K562 (cell line): ENCODE results near the gene GCSH. TPM values are rescaled to one million over a fixed set of nuclear protein-coding genes. Genes with fewer than 3 reads are reported as not detected.
A peak's percentile ranks its signal among the peaks of the same experiment; 100 is the strongest.

Experiments
- ARID2 ChIP-seq: fragments of 450-650 bp; IDR thresholded peaks from 2 replicates; pipeline ENCODE4 v1.6.1; 2017; ENCODE audit warnings: antibody characterized with exemption, mild to moderate bottlenecking
- BRD9 ChIP-seq: fragments of 450-650 bp; IDR thresholded peaks from 2 replicates; pipeline ENCODE4 v1.6.1; 2018; ENCODE audit warnings: low read depth; ENCODE audit not compliant: partially characterized antibody
- CBFA2T3 ChIP-seq: fragments of 450-650 bp; IDR thresholded peaks from 2 replicates; pipeline ENCODE4 v1.6.1; 2017
- CCAR2 ChIP-seq: fragments of 200-400 bp; formaldehyde crosslinking; IDR thresholded peaks from 2 replicates; pipeline ENCODE4 v1.6.1; 2017; ENCODE audit warnings: mild to moderate bottlenecking, low read depth, low read length
- CSDE1 ChIP-seq, 2 experiments: fragments of 450-650 bp; IDR thresholded peaks; 2 replicates each; pipeline ENCODE4 v1.6.1; 2016; ENCODE audit warnings: mild to moderate bottlenecking in 1 of 2
- MAZ ChIP-seq, 2 experiments: fragments of 450-650 bp in 1 of 2; sonication (generic) in 1 of 2; formaldehyde crosslinking; IDR thresholded peaks in 1 of 2; conservative IDR thresholded peaks in 1 of 2; 2 replicates each; pipeline versions ENCODE4 v1.4.0 to v1.5.0; 2020; ENCODE audit warnings: mild to moderate bottlenecking in 1 of 2, missing genetic modification reagents in 1 of 2
- MCM2 ChIP-seq: fragments of 450-650 bp; IDR thresholded peaks from 2 replicates; pipeline ENCODE4 v1.6.1; 2017; ENCODE audit warnings: low read depth, mild to moderate bottlenecking
- NR4A1 ChIP-seq, 2 experiments: fragments of 250-450 bp in 1 of 2; fragments of 450-650 bp in 1 of 2; sonication (Bioruptor Pico) in 1 of 2; IDR thresholded peaks; 2 replicates each; pipeline versions ENCODE4 v1.4.0 to v1.6.1; 2016 to 2020; ENCODE audit warnings: mild to moderate bottlenecking in 2 of 2, missing compliant biosample characterization in 1 of 2, missing genetic modification characterization in 1 of 2, moderate library complexity in 1 of 2
- SMARCA5 ChIP-seq: fragments of 450-650 bp; IDR thresholded peaks from 2 replicates; pipeline ENCODE4 v1.6.1; 2016
- polyA plus RNA-seq, 8 experiments: library from polyadenylated mRNA; depleted of rRNA in 4 of 8; stranded (reverse) in 5 of 8; unstranded in 3 of 8; fragments of >200 nt; fragmentation: Nextera tagmentation in 2 of 8; fragmentation: Illumina TruSeq in 1 of 8; extraction: Ambion mirVana in 2 of 8; extraction: Trizol in 1 of 8; gene quantifications; 2 replicates each; pipeline versions ENCODE4 v1.2.1 to v1.2.3, GENCODE V29; 2011 to 2014; ENCODE audit warnings: inconsistent platforms in 1 of 8, missing spikeins in 1 of 8
- total RNA-seq, 7 experiments: library from RNA; depleted of rRNA in 6 of 7; stranded (reverse); fragments of >200 nt in 6 of 7; fragmentation: Illumina TruSeq in 2 of 7; extraction: Trizol in 2 of 7; gene quantifications; 2 replicates each; pipeline versions ENCODE4 v1.2.1 to v1.2.3, GENCODE V29; 2011 to 2021; ENCODE audit warnings: low replicate concordance in 1 of 7
- TF ChIP-seq, protein P1 (sequence below), 2 experiments: IDR thresholded peaks in 1 of 2; conservative IDR thresholded peaks in 1 of 2; 2 replicates each; pipeline ENCODE4 v1.6.1; 2016; ENCODE audit warnings: low read depth in 2 of 2, mild to moderate bottlenecking in 1 of 2, missing compliant biosample characterization in 1 of 2, missing genetic modification characterization in 1 of 2, moderate library complexity in 1 of 2
- TF ChIP-seq, protein P2 (sequence below), 2 experiments: fragments of 450-650 bp; IDR thresholded peaks; 2 replicates each; pipeline ENCODE4 v1.6.1; 2016; ENCODE audit warnings: mild to moderate bottlenecking in 2 of 2, borderline replicate concordance in 1 of 2, low read depth in 1 of 2, moderate library complexity in 1 of 2
- TF ChIP-seq, protein P3 (sequence below): fragments of 450-650 bp; IDR thresholded peaks from 2 replicates; pipeline ENCODE4 v1.7.1; 2018; ENCODE audit warnings: mild to moderate bottlenecking, low read depth; ENCODE audit not compliant: partially characterized antibody

Gene GCSH
- total and polyA plus RNA-seq, 9 of the 15 experiments (the other 6 are each of a cell fraction or from before 2014, with no cell fraction given) = 35.0 to 121 (median 89.0) TPM

DNA sequence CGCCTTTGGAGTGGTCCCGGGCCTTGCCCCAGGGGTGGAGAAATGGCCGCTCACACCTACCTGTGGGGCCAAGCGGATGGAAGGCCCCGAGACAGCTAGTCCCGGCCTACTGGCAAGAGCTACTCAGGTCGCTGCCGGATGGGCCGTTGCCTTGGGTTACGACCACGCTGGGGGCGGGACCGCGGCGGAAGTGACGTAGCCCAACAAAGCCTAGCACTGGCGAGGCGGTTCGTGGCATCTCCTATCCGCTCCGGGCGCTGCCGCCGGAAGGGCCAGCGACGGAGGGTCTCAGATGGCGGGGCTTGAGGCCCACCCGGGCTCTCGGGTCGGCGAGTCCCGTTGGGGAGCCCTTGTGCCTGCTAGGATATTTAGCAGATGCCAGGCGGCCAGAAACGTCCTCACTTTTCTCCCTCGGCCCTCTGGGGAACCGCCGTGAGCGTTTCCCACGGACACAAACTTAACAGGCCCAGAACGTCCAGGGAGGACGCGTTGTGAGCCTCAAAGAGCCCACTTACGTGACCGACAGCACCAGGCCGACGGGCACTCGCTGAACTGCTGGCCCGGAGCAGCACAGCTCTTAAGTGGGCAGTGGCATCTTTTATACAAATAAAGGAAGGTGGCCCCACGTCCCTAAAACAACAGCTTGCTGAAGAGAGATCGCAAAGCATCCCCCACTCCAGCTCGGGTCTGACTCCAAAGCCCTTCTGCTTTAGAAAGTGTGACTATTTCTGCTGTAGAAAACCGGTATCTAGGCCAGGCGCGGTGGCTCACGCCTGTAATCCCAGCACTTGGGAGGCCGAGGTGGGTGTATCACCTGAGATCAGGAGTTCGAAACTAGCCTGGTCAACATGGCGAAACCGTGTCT, 18.9 kb downstream of the GCSH start, which contains the start of gene C16orf46 (continued):
- TF ChIP-seq, protein P1, sequence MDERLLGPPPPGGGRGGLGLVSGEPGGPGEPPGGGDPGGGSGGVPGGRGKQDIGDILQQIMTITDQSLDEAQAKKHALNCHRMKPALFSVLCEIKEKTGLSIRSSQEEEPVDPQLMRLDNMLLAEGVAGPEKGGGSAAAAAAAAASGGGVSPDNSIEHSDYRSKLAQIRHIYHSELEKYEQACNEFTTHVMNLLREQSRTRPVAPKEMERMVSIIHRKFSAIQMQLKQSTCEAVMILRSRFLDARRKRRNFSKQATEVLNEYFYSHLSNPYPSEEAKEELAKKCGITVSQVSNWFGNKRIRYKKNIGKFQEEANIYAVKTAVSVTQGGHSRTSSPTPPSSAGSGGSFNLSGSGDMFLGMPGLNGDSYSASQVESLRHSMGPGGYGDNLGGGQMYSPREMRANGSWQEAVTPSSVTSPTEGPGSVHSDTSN (CRISPR knock-in tag; IDR thresholded peaks at IDR 0.05; ENCODE audit: low read depth) = no peak
- TF ChIP-seq, protein P1 (tag; conservative IDR thresholded peaks at IDR 0.05; ENCODE audit: low read depth) = no peak
- peak in 1 of 2 experiments; percentile 94; a peak in 2 of 4 replicates for TF ChIP-seq CSDE1 (IDR thresholded peaks at IDR 0.05)
- TF ChIP-seq BRD9 = no peak
- TF ChIP-seq CCAR2 = no peak
- TF ChIP-seq NR4A1 (CRISPR knock-in tag; IDR thresholded peaks at IDR 0.05) = no peak
- no peak; the same call in 1 of the 2 replicates for TF ChIP-seq NR4A1 (tag; IDR thresholded peaks at IDR 0.05)
- no peak for TF ChIP-seq CBFA2T3
- TF ChIP-seq MCM2 = no peak
- peak in 1 of 2 experiments; percentile 89; a peak in 3 of 4 replicates for TF ChIP-seq MAZ (CRISPR knock-in tag; conservative IDR thresholded peaks at IDR 0.05 in 1 of 2, IDR thresholded peaks at IDR 0.05 in 1 of 2)
- no peak for TF ChIP-seq ARID2
- TF ChIP-seq, protein P2, sequence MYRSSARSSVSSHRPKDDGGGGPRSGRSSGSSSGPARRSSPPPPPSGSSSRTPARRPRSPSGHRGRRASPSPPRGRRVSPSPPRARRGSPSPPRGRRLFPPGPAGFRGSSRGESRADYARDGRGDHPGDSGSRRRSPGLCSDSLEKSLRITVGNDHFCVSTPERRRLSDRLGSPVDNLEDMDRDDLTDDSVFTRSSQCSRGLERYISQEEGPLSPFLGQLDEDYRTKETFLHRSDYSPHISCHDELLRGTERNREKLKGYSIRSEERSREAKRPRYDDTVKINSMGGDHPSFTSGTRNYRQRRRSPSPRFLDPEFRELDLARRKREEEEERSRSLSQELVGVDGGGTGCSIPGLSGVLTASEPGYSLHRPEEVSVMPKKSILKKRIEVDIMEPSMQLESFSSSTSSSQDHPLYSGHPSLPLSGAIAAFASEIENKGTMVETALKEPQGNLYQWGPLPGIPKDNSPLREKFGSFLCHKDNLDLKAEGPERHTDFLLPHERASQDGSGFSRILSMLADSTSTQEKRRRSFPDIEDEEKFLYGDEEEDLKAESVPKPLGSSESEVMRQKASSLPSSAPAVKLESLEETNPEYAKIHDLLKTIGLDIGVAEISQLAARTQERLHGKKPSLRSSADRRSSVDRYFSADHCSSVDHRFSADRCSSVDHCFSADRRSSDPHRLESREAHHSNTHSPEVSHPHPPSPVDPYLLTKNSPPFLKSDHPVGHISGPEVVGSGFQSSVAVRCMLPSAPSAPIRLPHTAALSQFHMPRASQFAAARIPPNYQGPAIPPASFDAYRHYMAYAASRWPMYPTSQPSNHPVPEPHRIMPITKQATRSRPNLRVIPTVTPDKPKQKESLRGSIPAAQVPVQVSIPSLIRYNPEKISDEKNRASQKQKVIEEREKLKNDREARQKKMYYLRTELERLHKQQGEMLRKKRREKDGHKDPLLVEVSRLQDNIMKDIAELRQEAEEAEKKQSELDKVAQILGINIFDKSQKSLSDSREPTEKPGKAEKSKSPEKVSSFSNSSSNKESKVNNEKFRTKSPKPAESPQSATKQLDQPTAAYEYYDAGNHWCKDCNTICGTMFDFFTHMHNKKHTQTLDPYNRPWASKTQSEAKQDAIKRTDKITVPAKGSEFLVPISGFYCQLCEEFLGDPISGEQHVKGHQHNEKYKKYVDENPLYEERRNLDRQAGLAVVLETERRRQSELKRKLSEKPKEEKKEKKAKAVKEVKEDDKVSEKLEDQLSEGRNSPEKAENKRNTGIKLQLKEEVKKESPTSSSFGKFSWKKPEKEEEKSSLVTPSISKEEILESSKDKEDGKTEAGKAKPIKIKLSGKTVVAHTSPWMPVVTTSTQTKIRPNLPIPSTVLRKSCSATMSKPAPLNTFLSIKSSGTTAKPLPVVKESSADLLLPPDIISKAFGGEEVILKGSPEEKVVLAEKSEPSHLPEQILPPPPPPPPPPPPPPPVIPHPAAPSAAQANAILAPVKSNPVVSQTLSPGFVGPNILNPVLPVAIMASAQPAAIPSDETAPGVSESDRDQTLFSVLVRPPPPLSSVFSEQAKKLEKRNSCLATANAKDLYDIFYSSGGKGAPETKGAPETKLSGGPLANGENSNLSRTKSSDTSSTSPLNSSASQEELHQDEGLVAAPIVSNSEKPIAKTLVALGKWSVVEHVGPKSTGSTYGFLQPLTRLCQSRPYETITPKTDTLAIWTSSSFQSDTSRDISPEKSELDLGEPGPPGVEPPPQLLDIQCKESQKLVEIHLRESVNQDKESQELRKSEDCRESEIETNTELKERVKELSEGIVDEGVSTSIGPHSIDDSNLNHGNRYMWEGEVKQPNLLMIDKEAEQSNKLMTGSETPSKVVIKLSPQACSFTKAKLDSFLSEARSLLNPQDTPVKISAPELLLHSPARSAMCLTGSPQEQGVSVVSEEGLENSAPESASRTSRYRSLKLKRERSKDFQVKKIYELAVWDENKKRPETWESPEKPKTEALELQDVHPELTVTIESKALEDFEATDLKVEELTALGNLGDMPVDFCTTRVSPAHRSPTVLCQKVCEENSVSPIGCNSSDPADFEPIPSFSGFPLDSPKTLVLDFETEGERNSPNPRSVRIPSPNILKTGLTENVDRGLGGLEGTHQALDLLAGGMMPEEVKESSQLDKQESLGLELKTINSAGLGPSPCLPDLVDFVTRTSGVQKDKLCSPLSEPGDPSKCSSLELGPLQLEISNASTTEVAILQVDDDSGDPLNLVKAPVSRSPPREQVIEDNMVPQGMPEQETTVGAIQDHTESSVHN (IDR thresholded peaks at IDR 0.05; ENCODE audit: borderline replicate concordance in 1 of 2, low read depth in 1 of 2) = no peak
- TF ChIP-seq SMARCA5 = no peak
- TF ChIP-seq, protein P3, sequence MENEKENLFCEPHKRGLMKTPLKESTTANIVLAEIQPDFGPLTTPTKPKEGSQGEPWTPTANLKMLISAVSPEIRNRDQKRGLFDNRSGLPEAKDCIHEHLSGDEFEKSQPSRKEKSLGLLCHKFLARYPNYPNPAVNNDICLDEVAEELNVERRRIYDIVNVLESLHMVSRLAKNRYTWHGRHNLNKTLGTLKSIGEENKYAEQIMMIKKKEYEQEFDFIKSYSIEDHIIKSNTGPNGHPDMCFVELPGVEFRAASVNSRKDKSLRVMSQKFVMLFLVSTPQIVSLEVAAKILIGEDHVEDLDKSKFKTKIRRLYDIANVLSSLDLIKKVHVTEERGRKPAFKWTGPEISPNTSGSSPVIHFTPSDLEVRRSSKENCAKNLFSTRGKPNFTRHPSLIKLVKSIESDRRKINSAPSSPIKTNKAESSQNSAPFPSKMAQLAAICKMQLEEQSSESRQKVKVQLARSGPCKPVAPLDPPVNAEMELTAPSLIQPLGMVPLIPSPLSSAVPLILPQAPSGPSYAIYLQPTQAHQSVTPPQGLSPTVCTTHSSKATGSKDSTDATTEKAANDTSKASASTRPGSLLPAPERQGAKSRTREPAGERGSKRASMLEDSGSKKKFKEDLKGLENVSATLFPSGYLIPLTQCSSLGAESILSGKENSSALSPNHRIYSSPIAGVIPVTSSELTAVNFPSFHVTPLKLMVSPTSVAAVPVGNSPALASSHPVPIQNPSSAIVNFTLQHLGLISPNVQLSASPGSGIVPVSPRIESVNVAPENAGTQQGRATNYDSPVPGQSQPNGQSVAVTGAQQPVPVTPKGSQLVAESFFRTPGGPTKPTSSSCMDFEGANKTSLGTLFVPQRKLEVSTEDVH = peak; percentile 64
